NCI-H345 treated with DMSO at 0.1 percent for 48 hours (cell line): Measurements from ENCODE around the gene PTCHD1.

Experiments
- DNase-seq: peaks from one replicate; lab custom pipeline; 2025; ENCODE audit not compliant: unreplicated experiment; lab: John Stamatoyannopoulos, UW

The PTCHD1 gene

DNA sequence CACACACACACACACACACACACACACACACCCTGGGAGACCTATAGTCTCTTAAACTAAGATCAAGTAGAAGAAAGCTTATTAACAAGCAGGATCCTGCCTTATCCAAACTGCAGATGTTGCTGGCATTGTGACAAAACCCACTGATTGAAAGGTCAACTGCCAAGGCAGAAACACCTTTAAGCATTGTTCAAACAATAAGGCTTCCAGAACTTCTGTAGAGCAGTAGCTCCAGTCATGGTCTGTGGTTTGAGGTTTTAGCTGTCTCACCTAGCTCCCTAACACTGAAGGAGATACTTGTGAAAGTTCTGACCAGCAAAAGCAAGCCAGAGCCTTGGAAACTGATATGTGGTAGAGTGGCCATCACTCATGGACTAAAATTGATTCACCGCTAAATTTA lies 59.8 kb downstream of the PTCHD1 start:
- DNase-seq = no peak

- no peak for DNase-seq
These were observed 61.6 kb downstream of the PTCHD1 start for GRCh38 chrX:23396263-23396662.

DNA sequence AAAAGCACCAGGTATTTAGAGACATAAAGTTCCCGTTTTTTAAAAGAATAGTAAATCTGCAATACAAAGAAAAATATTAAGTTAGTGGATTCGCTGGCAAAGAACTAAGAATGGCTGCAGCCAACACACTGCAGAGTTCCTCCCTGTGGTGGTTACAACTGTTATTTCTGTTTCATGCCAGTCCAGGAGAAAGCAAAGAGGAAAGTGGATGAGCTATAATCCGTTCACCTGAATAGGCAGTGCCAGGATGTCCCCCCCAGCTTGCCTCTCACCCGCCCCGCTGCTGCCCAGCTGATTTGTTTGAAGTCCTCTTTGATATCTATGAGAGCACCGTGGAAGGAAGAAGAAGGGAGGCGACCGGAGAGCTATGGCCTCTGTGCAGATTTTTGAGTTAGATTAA lies 63.9 kb downstream of the PTCHD1 start:
- no peak for DNase-seq

DNA sequence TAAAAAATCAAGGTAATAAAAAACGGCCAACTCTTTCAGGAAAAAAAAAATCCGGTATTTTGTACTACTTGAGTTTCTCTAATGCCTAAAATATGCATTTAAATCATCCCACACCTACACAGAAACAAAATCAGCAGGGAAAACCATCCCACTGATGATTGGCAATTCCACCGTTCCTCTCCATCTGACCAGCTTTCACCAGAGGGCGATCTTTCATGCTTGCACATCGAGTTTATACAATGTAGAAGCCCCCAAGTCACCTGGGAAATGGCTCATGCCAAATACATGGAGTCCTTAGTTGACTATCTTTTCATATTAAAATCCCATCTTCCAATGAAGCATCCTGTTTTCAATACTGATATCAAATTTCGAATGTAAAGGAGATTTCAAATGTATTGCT lies 69.2 kb downstream of the PTCHD1 start:
- DNase-seq = no peak

DNA sequence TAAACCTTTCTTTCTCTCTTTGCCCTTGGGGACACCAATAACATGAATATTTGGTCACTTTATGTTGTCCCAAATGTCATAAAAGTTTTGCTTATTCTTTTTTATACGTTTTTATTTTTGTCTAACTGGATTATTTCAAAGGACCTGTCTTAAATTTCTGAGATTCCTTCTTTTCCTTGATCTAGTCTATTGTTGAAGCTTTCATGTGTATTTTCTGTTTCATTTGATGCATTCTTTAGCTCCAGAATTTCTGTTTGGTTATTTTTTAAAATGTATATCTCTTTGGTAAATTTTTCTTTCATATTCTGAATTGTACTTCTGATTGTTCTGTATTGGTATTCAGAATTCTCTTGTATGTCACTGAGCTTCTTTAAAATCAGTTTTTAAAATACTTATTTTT lies 88.3 kb downstream of the PTCHD1 start:
- DNase-seq = no peak

- no peak for DNase-seq
These were observed 99.8 kb downstream of the PTCHD1 start for GRCh38 chrX:23434356-23434884.

- DNase-seq = no peak
These were observed 100.5 kb downstream of the PTCHD1 start for GRCh38 chrX:23435108-23435507.

DNA sequence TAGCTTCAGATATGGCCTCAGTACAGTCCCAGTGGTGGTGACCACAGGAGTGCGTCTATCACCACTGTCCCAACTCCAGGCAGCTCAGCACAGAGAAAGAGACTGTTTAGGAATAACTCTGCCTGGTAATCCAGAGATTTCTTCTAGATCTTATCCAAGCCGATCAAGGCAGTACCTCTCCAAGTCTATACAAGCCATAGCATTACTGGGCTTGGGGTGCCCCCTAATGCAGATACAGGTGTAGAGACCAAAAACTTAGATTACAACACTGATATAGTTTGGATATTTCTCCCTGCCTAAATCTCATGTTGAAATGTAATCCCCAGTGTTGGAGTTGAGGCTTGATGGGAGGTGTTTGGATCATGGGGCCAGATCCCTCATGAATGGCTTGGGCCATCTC lies 100.9 kb downstream of the PTCHD1 start:
- no peak for DNase-seq

GRCh38 chrX:23436875-23437274 lies 102.2 kb downstream of the PTCHD1 start:
- DNase-seq = no peak

- DNase-seq = no peak
These were observed 116.6 kb downstream of the PTCHD1 start for GRCh38 chrX:23451266-23451665.
